GM12864 (cell line): ENCODE data around the gene SF3A2.

Experiments
- DNase-seq: peaks from one replicate; pipeline ENCODE4 v3.0.0-alpha.2; 2011; ENCODE audit warnings: low read depth
- H3K4me3 ChIP-seq: 2 replicates; pipeline ENCODE4 v1.5.1; 2011; ENCODE audit warnings: mild to moderate bottlenecking, low read depth, low read length, control low read depth
- CTCF ChIP-seq: IDR thresholded peaks from 2 replicates; pipeline ENCODE4 v1.5.1; 2011; ENCODE audit warnings: low read depth, mild to moderate bottlenecking, moderate library complexity, low read length, control low read depth, inconsistent platforms; ENCODE audit errors: missing control alignments

The SF3A2 gene

DNA sequence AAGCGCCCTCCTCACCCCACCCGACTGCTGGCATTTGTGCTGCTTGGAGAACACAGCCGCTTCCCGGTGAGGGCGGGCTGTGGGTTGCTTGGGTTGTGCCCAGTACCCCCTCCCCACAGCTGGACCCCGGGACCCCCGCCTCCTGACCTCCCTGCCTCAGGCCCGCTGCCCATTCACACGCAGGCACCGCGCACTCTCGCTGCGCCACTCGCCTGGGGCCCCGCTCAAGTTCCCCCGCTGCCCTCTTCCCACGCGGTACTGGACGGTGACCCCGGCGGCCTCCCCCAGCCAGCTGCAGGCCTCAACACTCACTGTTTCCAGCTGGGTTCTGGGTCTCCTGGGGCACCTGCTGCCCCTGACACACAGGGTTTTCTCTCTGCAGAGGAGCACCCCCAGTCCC is 16.9 kb upstream of the SF3A2 start:
- DNase-seq: no peak
- TF ChIP-seq CTCF: no peak
- no peak overlapping the region for H3K4me3 ChIP-seq

DNA sequence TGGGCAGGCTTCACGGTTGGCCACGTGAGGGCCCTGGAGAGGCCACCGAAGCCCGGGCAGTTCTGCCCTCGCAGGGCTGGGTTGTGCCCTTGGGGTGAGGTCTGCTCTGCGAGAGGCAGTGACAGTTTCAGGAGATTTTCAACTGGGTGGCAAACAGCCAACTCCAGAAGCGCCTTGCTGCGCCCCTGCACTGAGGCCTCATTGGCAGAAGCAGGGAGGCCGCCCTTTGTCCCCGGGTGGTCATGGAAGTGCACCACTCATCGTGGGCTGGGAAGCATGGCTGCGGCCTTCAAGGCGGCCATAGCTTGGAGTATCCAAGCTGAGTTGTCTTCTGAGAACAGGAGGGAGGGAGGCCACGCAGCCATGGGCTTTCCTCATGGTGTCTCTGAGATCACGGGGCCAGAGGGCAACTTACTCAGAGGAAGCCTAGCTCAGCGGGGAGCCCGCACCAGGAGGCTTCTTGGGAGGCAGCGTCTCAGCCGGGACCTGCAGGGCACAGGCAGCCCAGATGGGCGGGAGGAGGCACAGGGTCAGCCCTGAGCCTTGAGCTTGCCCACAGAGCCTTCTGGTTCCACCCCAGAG is 15.3 kb upstream of the SF3A2 start:
- TF ChIP-seq CTCF: no peak
- no peak for DNase-seq

GRCh38 chr19:2221918-2222317 is 14.7 kb upstream of the SF3A2 start:
- H3K4me3 ChIP-seq: no peak overlapping the region
- no peak for TF ChIP-seq CTCF
- no peak for DNase-seq

More for the DNA sequence above, 15.3 kb upstream of the SF3A2 start:
- no peak overlapping the region for H3K4me3 ChIP-seq

DNA sequence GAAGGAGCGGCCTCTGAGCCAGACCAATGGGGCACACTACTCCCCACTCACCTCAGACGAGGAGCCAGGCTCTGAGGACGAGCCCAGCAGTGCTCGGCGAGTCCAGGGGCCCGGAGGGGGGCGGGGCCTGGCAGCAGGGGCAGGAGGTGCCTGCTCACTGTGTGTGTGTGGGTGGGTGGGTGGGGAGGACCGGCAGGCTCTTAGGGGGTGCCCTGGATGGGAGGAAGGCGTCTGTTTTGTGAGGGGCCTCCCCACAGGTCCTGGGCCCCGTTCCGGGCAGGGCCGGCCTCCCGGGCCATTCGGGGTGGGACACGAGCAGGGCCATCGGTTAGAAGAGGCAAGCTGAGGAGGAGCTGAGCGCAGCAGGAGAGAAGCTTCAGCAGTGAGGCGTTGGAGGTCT is 13.2 kb upstream of the SF3A2 start:
- no peak for DNase-seq
- no peak overlapping the region for H3K4me3 ChIP-seq
- no peak for TF ChIP-seq CTCF

GRCh38 chr19:2223959-2224358 is 12.7 kb upstream of the SF3A2 start:
- no peak overlapping the region for H3K4me3 ChIP-seq
- TF ChIP-seq CTCF: no peak
- DNase-seq: peak; percentile 34

DNA sequence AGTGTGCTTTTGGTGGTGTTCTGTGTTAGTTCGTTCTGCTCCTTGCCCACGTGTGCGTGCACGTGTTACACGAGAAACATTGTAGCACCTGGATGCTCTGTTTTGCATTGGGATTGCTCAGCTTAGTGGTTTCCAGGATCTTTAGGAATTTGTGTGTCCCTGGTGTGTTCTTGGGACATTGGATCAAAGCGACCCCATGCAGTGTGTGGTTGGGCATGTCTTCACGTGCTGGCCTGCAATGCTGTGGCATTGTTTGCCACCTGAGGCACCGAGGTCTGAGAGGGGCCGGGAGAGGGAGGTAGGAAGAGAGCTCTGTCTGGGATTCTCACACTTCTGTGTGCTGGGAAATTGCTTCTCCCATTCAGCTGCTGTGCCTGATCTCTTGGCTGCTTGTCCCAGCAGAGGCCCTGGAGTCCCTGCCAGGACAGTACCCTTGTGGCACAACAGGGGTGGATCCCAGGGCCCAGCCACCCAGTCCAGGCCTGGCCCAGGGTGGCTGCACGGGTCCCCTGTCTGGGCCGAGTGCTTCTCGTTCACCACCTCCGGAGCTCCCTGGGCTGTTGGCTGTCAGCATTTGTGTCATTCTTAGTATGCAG is 11.8 kb upstream of the SF3A2 start:
- H3K4me3 ChIP-seq: no peak overlapping the region
- DNase-seq: no peak
- TF ChIP-seq CTCF: no peak
